HAP-1 (cell line): ENCODE data around the gene PAK1.
A peak's percentile ranks its signal among the peaks of the same experiment; 100 is the strongest.
"Not testable (repeated sequence)": the region's sequence is repeated elsewhere in the genome, so short reads cannot be mapped to it uniquely, and the experiment has no call there.

ENCODE experiments used
- DNase-seq, 2 experiments: peaks; one replicate each; pipeline ENCODE4 v3.0.0-alpha.2; 2016 to 2020; ENCODE audit warnings: low spot score in 2 of 2
- H3K27me3 ChIP-seq: fragments of 250-450 bp; sonication (Bioruptor Pico); 2 replicates; pipeline ENCODE4 v1.5.1; 2020; ENCODE audit warnings: low read depth, mild to moderate bottlenecking, moderate library complexity
- H3K36me3 ChIP-seq: fragments of 250-450 bp; sonication (Bioruptor Pico); replicated peaks from 2 replicates; pipeline ENCODE4 v1.5.1; 2020; ENCODE audit warnings: mild to moderate bottlenecking
- H3K4me1 ChIP-seq: fragments of 250-450 bp; sonication (Bioruptor Pico); 2 replicates; pipeline ENCODE4 v1.5.1; 2020; ENCODE audit warnings: mild to moderate bottlenecking
- H3K4me3 ChIP-seq: fragments of 250-450 bp; sonication (Bioruptor Pico); 2 replicates; pipeline ENCODE4 v1.5.1; 2020; ENCODE audit warnings: mild to moderate bottlenecking, moderate library complexity
- H3K9me3 ChIP-seq: fragments of 250-450 bp; sonication (Bioruptor Pico); 2 replicates; pipeline ENCODE4 v1.5.1; 2020; ENCODE audit warnings: mild to moderate bottlenecking, moderate library complexity
- in situ Hi-C: fragments of 300-500 bp; cut with MboI; formaldehyde crosslinking; loops from 3 replicates; pipeline ENCODE4 v1.14.3; 2020; ENCODE audit warnings: low sequenced_read_pairs, inconsistent platforms, mixed read lengths

Gene PAK1

GRCh38 chr11:77503006-77503405, 29.1 kb upstream of the PAK1 start:
- in situ Hi-C loops, result no loop called here
- Histone ChIP-seq H3K4me1 (no peaks in the 10 kb centered on the region; the same call in 1 of the 2 replicates), H3K4me3 (no peak overlapping the region), H3K36me3 (no peaks in the 10 kb centered on the region), H3K27me3 (0 out of 2 replicates have a peak, but pooled peaks cover 10% of the 10 kb centered on the region), H3K9me3 (no peaks in the 10 kb centered on the region)
- DNase-seq, result no peak

- in situ Hi-C loops, result no loop called here
- Histone ChIP-seq H3K4me3 (no peak overlapping the region), H3K36me3 (no peaks in the 10 kb centered on the region), H3K4me1 (no peaks in the 10 kb centered on the region; the same call in 1 of the 2 replicates), H3K27me3 (0 out of 2 replicates have a peak, but pooled peaks cover 10% of the 10 kb centered on the region), H3K9me3 (no peaks in the 10 kb centered on the region)
- DNase-seq, result no peak
Measured at GRCh38 chr11:77502346-77502905, 28.5 kb upstream of the PAK1 start.

DNA sequence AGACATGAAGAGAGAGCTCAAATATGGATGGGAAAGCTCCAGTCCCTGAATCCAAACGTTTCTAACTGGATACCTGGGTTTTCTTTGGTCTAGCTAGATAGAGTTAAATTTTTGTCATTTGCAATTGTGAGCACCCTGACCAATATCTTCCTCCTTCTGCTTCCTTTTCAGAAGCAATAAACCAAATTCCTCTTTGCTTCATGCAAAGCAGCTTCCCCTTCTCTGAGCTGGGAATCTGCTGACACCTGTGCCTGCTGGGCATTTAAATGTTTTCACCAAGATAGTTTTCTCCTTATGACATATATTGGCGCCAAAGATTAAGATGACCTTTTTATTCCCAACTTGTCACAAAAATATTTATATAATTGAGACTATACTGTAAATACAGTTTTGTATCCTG, 27.9 kb upstream of the PAK1 start:
- Histone ChIP-seq H3K4me3 (no peak overlapping the region), H3K4me1 (no peaks in the 10 kb centered on the region), H3K9me3 (no peaks in the 10 kb centered on the region), H3K36me3 (no peaks in the 10 kb centered on the region), H3K27me3 (0 out of 2 replicates have a peak, but pooled peaks cover 10% of the 10 kb centered on the region)
- no peak for DNase-seq
- in situ Hi-C loops, result no loop called here

- H3K36me3 ChIP-seq, result no peaks in the 10 kb centered on the region
- no peak for DNase-seq
- no peak overlapping the region for H3K4me3 ChIP-seq
- H3K27me3 ChIP-seq, result 0 out of 2 replicates have a peak, but pooled peaks cover 5% of the 10 kb centered on the region
- H3K9me3 ChIP-seq, result no peaks in the 10 kb centered on the region
- in situ Hi-C loops, result no loop called here
- H3K4me1 ChIP-seq, result no peaks in the 10 kb centered on the region
Measured at GRCh38 chr11:77497368-77497767, 23.5 kb upstream of the PAK1 start.

DNA sequence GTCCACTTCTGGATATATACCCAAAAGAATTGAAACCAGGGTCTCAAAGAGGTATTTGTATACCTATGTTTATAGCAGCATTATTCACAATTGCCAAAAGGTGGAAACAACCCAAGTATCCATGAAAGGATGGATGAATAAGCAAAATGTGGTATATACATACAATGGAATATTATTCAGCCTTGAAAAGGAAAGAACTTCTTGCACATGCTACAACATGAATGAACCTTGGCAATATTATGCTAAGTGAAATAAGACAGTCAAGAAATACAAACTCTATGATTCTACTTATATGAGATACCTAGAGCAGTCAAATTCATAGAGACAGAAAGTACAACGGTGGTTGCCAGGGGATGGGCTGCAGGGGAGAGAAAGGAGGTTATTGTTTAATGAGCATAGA, 21.6 kb upstream of the PAK1 start:
- H3K36me3 ChIP-seq, result no peaks in the 10 kb centered on the region
- in situ Hi-C loops, result no loop called here
- no peak for DNase-seq
- H3K4me1 ChIP-seq, result no peaks in the 10 kb centered on the region
- H3K27me3 ChIP-seq, result no peaks in the 10 kb centered on the region
- no peak overlapping the region for H3K4me3 ChIP-seq
- no peaks in the 10 kb centered on the region for H3K9me3 ChIP-seq

GRCh38 chr11:77490035-77490434, 16.1 kb upstream of the PAK1 start:
- H3K4me3 ChIP-seq, H3K36me3 ChIP-seq, H3K27me3 ChIP-seq, H3K4me1 ChIP-seq, in situ Hi-C loops, H3K9me3 ChIP-seq, DNase-seq: not testable (repeated sequence)

DNA sequence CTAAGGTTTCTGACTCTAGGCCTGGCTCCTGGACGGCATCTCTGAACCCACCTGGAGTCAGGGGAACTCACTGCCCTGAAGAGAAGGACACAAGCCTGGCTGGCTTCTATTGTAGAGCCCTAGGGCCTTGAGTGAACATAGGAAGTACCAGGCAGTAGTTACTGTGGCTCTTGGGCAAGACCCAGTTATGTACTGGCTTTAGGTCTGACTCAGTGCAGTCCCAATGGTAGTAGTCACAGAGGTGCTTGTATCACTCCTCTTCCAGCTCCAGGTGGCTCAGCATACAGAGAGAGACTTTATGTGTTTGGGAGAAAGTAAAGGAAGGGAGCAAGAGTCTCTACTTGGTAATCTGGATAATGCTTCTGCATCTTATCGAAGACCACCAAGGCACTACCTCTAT, 13.9 kb upstream of the PAK1 start:
- in situ Hi-C loops, result no loop called here

DNA sequence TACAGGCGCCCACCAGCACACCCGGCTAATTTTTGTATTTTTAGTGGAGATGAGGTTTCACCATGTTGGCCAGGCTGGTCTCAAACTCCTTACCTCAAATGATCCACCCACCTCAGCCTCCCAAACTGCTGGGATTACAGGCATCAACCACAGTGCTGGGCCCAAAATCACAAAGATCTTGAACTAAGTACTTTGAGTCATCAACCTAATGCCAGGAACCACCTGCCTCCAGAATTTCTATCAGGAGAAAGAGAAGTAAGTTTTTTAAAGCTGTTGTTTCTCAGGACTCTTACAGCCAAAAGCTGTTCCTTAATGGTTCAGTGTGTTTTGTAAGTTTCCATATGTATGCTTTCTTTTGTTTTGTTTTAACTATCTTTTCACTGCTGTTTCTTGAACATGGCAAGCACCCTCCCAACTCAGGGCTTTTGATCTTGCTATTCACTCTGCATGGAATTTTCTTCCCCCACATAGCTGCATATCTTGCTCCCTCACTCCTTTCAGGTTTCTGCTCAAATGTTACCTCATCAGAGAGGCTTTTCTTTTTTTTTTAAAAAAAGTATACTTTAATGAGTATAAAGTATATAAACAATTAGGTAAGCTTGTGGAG, 6.0 kb upstream of the PAK1 start:
- Histone ChIP-seq H3K36me3 (no peaks in the 10 kb centered on the region), H3K9me3 (no peaks in the 10 kb centered on the region), H3K4me1 (peaks cover 6% of the 10 kb centered on the region), H3K4me3 (no peak overlapping the region), H3K27me3 (no peaks in the 10 kb centered on the region)
- no peak for DNase-seq
- in situ Hi-C loops, result no loop called here

More for the DNA sequence above, 13.9 kb upstream of the PAK1 start:
- Histone ChIP-seq H3K4me1 (no peaks in the 10 kb centered on the region), H3K36me3 (no peaks in the 10 kb centered on the region), H3K9me3 (no peaks in the 10 kb centered on the region), H3K4me3 (no peak overlapping the region), H3K27me3 (no peaks in the 10 kb centered on the region)
- no peak for DNase-seq

- in situ Hi-C loops, result no loop called here
- peaks cover 29% of the 10 kb centered on the region for H3K4me1 ChIP-seq
- H3K9me3 ChIP-seq, result no peaks in the 10 kb centered on the region
- H3K36me3 ChIP-seq, result no peaks in the 10 kb centered on the region
- no peak for DNase-seq
- H3K4me3 ChIP-seq, result no peak overlapping the region
- no peaks in the 10 kb centered on the region for H3K27me3 ChIP-seq
Measured at GRCh38 chr11:77475206-77475605, 1.3 kb upstream of the PAK1 start.

GRCh38 chr11:77474684-77475060, 778 bp upstream of the PAK1 start:
- no peaks in the 10 kb centered on the region for H3K36me3 ChIP-seq
- no peaks in the 10 kb centered on the region for H3K27me3 ChIP-seq
- no peak for DNase-seq
- peak overlapping the region; percentile 42 for H3K4me3 ChIP-seq
- H3K9me3 ChIP-seq, result no peaks in the 10 kb centered on the region
- peaks cover 29% of the 10 kb centered on the region for H3K4me1 ChIP-seq
- in situ Hi-C loops, result no loop called here

- Histone ChIP-seq H3K4me1 (peaks cover 40% of the 10 kb centered on the region), H3K27me3 (no peaks in the 10 kb centered on the region), H3K9me3 (no peaks in the 10 kb centered on the region), H3K4me3 (peak overlapping the region; percentile 42), H3K36me3 (no peaks in the 10 kb centered on the region)
- DNase-seq, result peak; percentile 41 to 69
- in situ Hi-C loops, result no loop called here
Measured at GRCh38 chr11:77472991-77473800, 698 bp downstream of the PAK1 start.

- DNase-seq, result peak in 1 of 2 experiments; percentile 62
- H3K4me1 ChIP-seq, result peaks cover 55% of the 10 kb centered on the region
- no peaks in the 10 kb centered on the region for H3K27me3 ChIP-seq
- H3K36me3 ChIP-seq, result no peaks in the 10 kb centered on the region
- in situ Hi-C loops, result no loop called here
- H3K4me3 ChIP-seq, result no peak overlapping the region
- no peaks in the 10 kb centered on the region for H3K9me3 ChIP-seq
Measured at GRCh38 chr11:77471558-77472193, 2.2 kb downstream of the PAK1 start.

GRCh38 chr11:77470971-77471370, 2.9 kb downstream of the PAK1 start:
- H3K36me3 ChIP-seq, result no peaks in the 10 kb centered on the region
- no peak for DNase-seq
- in situ Hi-C loops, result no loop called here
- no peaks in the 10 kb centered on the region for H3K27me3 ChIP-seq
- H3K9me3 ChIP-seq, result no peaks in the 10 kb centered on the region
- no peak overlapping the region for H3K4me3 ChIP-seq
- H3K4me1 ChIP-seq, result peaks cover 50% of the 10 kb centered on the region

DNA sequence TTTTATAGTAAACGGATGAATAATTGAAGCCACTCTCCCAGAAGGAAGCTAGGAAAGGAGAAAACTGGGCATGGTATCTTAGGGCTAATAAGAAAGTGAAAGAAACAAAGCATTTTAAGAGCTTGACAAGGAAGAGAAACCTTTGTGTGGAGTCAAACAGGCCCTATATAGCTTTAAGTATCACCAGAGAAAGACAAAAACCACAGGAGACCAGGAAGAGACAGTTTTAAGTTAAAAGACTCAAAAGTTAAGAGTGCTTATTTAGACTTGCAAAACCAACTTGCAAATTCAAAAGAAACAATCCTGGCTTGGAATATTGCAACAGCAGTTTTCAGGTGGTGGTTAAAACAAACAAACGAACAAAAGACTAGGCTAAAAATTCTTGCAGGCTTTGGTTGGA, 3.4 kb downstream of the PAK1 start:
- no peak for DNase-seq
- Histone ChIP-seq H3K4me3 (no peak overlapping the region), H3K27me3 (no peaks in the 10 kb centered on the region), H3K36me3 (no peaks in the 10 kb centered on the region), H3K4me1 (peaks cover 49% of the 10 kb centered on the region), H3K9me3 (no peaks in the 10 kb centered on the region)
- in situ Hi-C loops, result no loop called here
